ENCODE results near the gene ADCY3. TPM values are rescaled to one million over a fixed set of nuclear protein-coding genes. Genes with fewer than 3 reads are reported as not detected.

The ADCY3 gene
- total and polyA plus RNA-seq, 4 donors, result 31.6 to 61.7 (median 38.5) TPM

DNA sequence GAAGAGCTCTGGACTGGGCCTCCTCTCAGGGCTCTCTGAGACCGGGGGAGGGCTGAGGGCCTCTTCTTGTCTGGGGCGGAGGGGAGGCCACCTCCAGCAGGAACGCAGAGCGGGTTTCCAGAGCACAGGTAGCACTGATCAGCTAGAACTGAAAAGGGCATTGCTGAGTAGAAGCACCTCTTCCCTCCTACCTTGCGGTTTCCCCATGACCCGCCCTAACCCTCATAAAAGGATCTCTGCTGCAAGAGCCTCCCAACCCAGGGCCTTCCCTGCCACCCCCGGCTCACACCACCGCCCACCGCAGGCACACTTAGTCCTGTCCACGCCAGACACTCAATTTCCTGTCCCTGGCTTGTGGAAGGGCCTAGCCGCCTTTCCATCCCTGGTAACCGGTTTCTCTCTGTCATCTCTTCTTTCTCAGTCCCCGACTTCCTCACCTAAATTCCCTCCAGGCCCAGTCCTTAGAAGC lies 966 bp downstream of the ADCY3 start:
- H3K36me3 ChIP-seq (ENCODE audit: control insufficient read depth, insufficient read depth, low read length), result peaks cover 38% of the 10 kb centered on the region
- peaks cover 41% of the 10 kb centered on the region for H3K4me1 ChIP-seq (ENCODE audit: control insufficient read depth, insufficient read depth, low read length)
- no peaks in the 10 kb centered on the region for H3K9me3 ChIP-seq (ENCODE audit: control insufficient read depth, insufficient read depth, low read length)
- H3K27me3 ChIP-seq (ENCODE audit: control insufficient read depth, insufficient read depth, low read length), result no peaks in the 10 kb centered on the region
- 44% methylated on average over 9 of the region's 13 CpGs for WGBS (ENCODE audit: insufficient coverage)
- no peak for DNase-seq (ENCODE audit: low read depth in 4 of 6, low spot score in 6 of 6)
- H3K4me3 ChIP-seq (ENCODE audit: low read depth, low read length), result peak overlapping the region; percentile 58
- no peak overlapping the region for H3K27ac ChIP-seq (ENCODE audit: low read depth, low read length)

DNA sequence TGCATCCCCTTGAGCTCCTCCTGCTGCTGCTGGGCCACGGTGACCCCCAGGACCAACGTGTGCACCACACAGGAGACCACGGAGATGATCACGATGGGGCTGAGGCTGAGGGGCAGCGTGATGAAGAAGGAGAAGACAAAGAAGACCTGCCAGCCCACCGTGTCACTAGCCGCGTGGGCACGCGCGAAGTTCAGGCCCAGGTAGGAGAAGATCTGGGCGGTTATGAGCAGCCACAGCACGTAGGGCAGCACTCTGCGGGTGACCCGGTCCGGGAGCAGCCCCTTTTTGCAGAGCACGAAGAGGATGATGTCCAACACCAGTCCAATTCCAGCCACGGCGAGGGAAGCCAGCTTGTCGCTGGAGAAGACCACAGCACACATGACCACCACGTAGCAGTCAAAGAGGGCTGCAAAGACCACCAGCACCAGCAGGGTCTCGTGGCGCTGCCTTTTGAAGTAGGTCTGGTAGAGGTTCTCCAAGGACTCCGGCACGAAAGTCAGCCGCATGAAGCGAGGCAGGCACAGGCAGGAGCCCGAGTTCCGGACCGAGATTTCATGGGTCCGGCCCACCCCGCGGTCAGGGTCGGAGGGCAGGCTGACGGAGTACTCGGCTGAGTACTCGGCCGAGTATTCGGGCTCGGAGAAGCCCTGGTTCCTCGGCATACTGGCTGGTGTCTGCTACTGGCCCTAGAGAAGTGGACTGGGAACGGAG lies 1.6 kb downstream of the ADCY3 start:
- H3K9me3 ChIP-seq (ENCODE audit: control insufficient read depth, insufficient read depth, low read length), result no peaks in the 10 kb centered on the region
- peaks cover 45% of the 10 kb centered on the region for H3K4me1 ChIP-seq (ENCODE audit: control insufficient read depth, insufficient read depth, low read length)
- WGBS (ENCODE audit: insufficient coverage), result 94% methylated on average over 42 of the region's 42 CpGs
- no peak for DNase-seq (ENCODE audit: low read depth in 4 of 6, low spot score in 6 of 6)
- H3K4me3 ChIP-seq (ENCODE audit: low read depth, low read length), result peak overlapping the region; percentile 58
- no peaks in the 10 kb centered on the region for H3K27me3 ChIP-seq (ENCODE audit: control insufficient read depth, insufficient read depth, low read length)
- no peak overlapping the region for H3K27ac ChIP-seq (ENCODE audit: low read depth, low read length)
- H3K36me3 ChIP-seq (ENCODE audit: control insufficient read depth, insufficient read depth, low read length), result peaks cover 43% of the 10 kb centered on the region

- H3K4me1 ChIP-seq (ENCODE audit: control insufficient read depth, insufficient read depth, low read length), result peaks cover 52% of the 10 kb centered on the region
Measured at GRCh38 chr2:24917731-24918325, 2.2 kb downstream of the ADCY3 start.

DNA sequence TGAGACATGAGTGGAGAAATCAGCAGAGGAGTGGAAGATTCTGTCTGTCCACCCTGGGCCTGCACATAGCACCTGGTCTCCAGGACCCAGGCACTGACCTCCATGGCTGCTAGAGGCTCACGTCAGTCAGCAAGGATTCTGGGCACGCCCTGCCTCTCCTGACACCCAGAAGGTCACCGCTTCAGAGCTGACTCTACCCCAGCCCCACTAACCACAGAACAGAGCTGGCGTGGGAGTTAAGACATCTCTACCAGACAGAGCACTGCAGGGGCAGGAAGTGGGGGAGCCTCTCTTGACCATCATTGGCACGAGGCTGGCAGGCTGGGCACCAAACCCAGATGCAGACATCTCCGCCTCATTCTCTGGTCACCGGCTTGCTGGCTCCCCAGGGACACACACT lies 3.0 kb downstream of the ADCY3 start:
- H3K9me3 ChIP-seq (ENCODE audit: control insufficient read depth, insufficient read depth, low read length), result no peaks in the 10 kb centered on the region
- peaks cover 53% of the 10 kb centered on the region for H3K36me3 ChIP-seq (ENCODE audit: control insufficient read depth, insufficient read depth, low read length)
- no peaks in the 10 kb centered on the region for H3K27me3 ChIP-seq (ENCODE audit: control insufficient read depth, insufficient read depth, low read length)
- peaks cover 56% of the 10 kb centered on the region for H3K4me1 ChIP-seq (ENCODE audit: control insufficient read depth, insufficient read depth, low read length)
- DNase-seq (ENCODE audit: low read depth in 4 of 6, low spot score in 6 of 6), result no peak
- 60% methylated on average over 3 of the region's 7 CpGs for WGBS (ENCODE audit: insufficient coverage)
- H3K4me3 ChIP-seq (ENCODE audit: low read depth, low read length), result no peak overlapping the region
- H3K27ac ChIP-seq (ENCODE audit: low read depth, low read length), result no peak overlapping the region

More at GRCh38 chr2:24917731-24918325, 2.2 kb downstream of the ADCY3 start:
- Histone ChIP-seq H3K9me3 (ENCODE audit: control insufficient read depth, insufficient read depth, low read length) (no peaks in the 10 kb centered on the region), H3K27me3 (ENCODE audit: control insufficient read depth, insufficient read depth, low read length) (no peaks in the 10 kb centered on the region), H3K36me3 (ENCODE audit: control insufficient read depth, insufficient read depth, low read length) (peaks cover 49% of the 10 kb centered on the region), H3K27ac (ENCODE audit: low read depth, low read length) (no peak overlapping the region), H3K4me3 (ENCODE audit: low read depth, low read length) (no peak overlapping the region)
- WGBS (ENCODE audit: insufficient coverage), result 82% methylated on average over 8 of the region's 12 CpGs
- no peak for DNase-seq (ENCODE audit: low read depth in 4 of 6, low spot score in 6 of 6)

DNA sequence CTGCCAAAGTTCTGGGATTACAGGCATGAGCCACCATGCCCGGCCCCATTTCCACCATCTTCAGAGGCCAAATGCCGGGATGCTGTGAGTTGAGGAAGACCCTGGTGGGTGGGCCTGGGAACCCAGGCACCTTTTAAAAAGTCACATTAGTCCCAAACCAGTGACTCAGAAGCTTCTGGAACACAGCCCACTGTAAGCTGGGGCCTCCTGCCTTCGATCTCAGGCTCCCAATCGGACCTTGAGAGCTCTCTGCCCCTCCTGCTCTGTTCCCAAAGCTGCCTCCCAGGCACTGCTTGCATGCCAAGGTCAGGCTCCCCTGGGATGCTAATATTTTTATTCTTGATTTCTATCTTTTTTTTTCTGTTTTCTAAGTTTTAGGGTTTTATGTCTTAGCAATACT lies 4.2 kb downstream of the ADCY3 start:
- 75% methylated on average over 2 of the region's 4 CpGs for WGBS (ENCODE audit: insufficient coverage)
- Histone ChIP-seq H3K4me3 (ENCODE audit: low read depth, low read length) (no peak overlapping the region), H3K4me1 (ENCODE audit: control insufficient read depth, insufficient read depth, low read length) (peaks cover 56% of the 10 kb centered on the region), H3K9me3 (ENCODE audit: control insufficient read depth, insufficient read depth, low read length) (no peaks in the 10 kb centered on the region), H3K27ac (ENCODE audit: low read depth, low read length) (no peak overlapping the region), H3K36me3 (ENCODE audit: control insufficient read depth, insufficient read depth, low read length) (peaks cover 59% of the 10 kb centered on the region), H3K27me3 (ENCODE audit: control insufficient read depth, insufficient read depth, low read length) (no peaks in the 10 kb centered on the region)
- DNase-seq (ENCODE audit: low read depth in 4 of 6, low spot score in 6 of 6), result no peak

GRCh38 chr2:24915175-24915574 lies 4.9 kb downstream of the ADCY3 start:
- WGBS (ENCODE audit: insufficient coverage), result 66% methylated on average over 3 of the region's 8 CpGs
- H3K4me1 ChIP-seq (ENCODE audit: control insufficient read depth, insufficient read depth, low read length), result peaks cover 53% of the 10 kb centered on the region
- peaks cover 59% of the 10 kb centered on the region for H3K36me3 ChIP-seq (ENCODE audit: control insufficient read depth, insufficient read depth, low read length)
- no peak overlapping the region for H3K4me3 ChIP-seq (ENCODE audit: low read depth, low read length)
- DNase-seq (ENCODE audit: low read depth in 4 of 6, low spot score in 6 of 6), result no peak
- H3K27ac ChIP-seq (ENCODE audit: low read depth, low read length), result no peak overlapping the region
- H3K27me3 ChIP-seq (ENCODE audit: control insufficient read depth, insufficient read depth, low read length), result no peaks in the 10 kb centered on the region
- no peaks in the 10 kb centered on the region for H3K9me3 ChIP-seq (ENCODE audit: control insufficient read depth, insufficient read depth, low read length)

GRCh38 chr2:24914713-24915112 lies 5.3 kb downstream of the ADCY3 start:
- Histone ChIP-seq H3K9me3 (ENCODE audit: control insufficient read depth, insufficient read depth, low read length) (no peaks in the 10 kb centered on the region), H3K36me3 (ENCODE audit: control insufficient read depth, insufficient read depth, low read length) (peaks cover 59% of the 10 kb centered on the region), H3K4me1 (ENCODE audit: control insufficient read depth, insufficient read depth, low read length) (peaks cover 53% of the 10 kb centered on the region), H3K27me3 (ENCODE audit: control insufficient read depth, insufficient read depth, low read length) (no peaks in the 10 kb centered on the region), H3K27ac (ENCODE audit: low read depth, low read length) (no peak overlapping the region), H3K4me3 (ENCODE audit: low read depth, low read length) (no peak overlapping the region)
- WGBS (ENCODE audit: insufficient coverage), result 94% methylated on average over 2 of the region's 5 CpGs
- no peak for DNase-seq (ENCODE audit: low read depth in 4 of 6, low spot score in 6 of 6)

DNA sequence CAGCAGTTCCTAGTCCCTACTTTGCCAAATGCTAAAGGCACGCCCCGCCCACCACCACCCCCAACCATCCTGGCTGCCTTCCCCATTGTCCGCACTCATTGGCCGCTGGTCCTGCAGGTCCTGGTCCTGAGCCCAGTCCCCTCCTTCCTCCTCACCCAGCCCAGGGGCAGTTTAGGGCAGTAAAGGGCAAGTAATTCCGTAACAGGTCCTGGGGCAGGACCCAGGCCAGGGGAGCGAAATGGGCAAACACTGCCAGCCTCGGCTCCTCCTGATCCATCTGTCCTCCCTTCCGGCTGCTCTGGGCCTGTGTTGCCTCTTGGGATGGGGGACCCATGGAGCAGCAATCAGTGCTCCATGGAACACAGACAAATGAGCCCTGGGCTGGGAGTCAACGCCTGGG lies 6.1 kb downstream of the ADCY3 start:
- DNase-seq (ENCODE audit: low read depth in 4 of 6, low spot score in 6 of 6), result no peak
- H3K27ac ChIP-seq (ENCODE audit: low read depth, low read length), result no peak overlapping the region
- 76% methylated on average over 8 of the region's 9 CpGs for WGBS (ENCODE audit: insufficient coverage)
- peaks cover 47% of the 10 kb centered on the region for H3K4me1 ChIP-seq (ENCODE audit: control insufficient read depth, insufficient read depth, low read length)
- H3K9me3 ChIP-seq (ENCODE audit: control insufficient read depth, insufficient read depth, low read length), result no peaks in the 10 kb centered on the region
- no peaks in the 10 kb centered on the region for H3K27me3 ChIP-seq (ENCODE audit: control insufficient read depth, insufficient read depth, low read length)
- no peak overlapping the region for H3K4me3 ChIP-seq (ENCODE audit: low read depth, low read length)
- H3K36me3 ChIP-seq (ENCODE audit: control insufficient read depth, insufficient read depth, low read length), result peaks cover 59% of the 10 kb centered on the region

DNA sequence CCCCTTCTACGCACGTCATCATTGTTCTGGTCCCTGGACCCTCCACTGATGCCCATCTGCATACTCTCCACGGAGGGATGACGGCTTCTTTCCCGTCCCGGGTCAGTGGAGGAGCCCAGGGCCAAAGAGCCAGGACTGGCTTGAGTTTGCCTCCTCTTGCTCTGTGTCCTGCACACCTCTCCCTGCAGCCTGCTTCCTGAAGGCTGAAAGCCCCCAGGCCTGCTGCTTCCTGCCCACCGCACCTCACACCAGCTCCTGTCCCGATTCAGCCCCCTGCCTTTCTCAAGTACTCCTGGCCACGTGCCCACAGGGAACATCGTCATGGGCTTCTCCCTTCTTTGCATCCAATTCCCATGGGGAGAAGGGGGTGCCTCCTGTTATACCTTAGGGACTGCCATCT lies 7.1 kb downstream of the ADCY3 start:
- H3K4me1 ChIP-seq (ENCODE audit: control insufficient read depth, insufficient read depth, low read length), result peaks cover 38% of the 10 kb centered on the region
- WGBS (ENCODE audit: insufficient coverage), result 67% methylated on average over 8 of the region's 10 CpGs
- H3K27ac ChIP-seq (ENCODE audit: low read depth, low read length), result peak overlapping the region; percentile 7
- H3K4me3 ChIP-seq (ENCODE audit: low read depth, low read length), result no peak overlapping the region
- H3K36me3 ChIP-seq (ENCODE audit: control insufficient read depth, insufficient read depth, low read length), result peaks cover 50% of the 10 kb centered on the region
- H3K9me3 ChIP-seq (ENCODE audit: control insufficient read depth, insufficient read depth, low read length), result no peaks in the 10 kb centered on the region
- DNase-seq (ENCODE audit: low read depth in 4 of 6, low spot score in 6 of 6), result no peak
- H3K27me3 ChIP-seq (ENCODE audit: control insufficient read depth, insufficient read depth, low read length), result no peaks in the 10 kb centered on the region

DNA sequence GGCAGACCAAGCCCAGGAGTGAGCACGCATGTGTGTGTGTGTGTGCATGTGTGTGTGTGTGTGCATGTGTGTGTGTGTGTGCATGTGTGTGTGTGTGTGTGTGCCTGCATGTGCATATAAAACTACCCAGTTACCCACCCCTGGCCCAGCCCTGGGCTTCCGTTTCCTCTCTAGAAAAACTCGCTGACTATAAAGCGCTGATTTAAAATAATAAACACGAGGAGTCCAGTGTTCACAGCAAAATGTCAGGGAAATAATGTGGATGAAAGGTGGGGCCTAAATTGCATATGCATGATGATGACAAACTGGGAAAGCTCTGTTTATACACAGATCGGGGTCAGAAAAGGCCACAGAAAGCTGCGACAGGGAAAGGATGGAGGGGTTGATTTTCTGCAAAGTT lies 7.5 kb downstream of the ADCY3 start:
- peak in 1 of 6 donors; percentile 27 for DNase-seq (ENCODE audit: low read depth in 4 of 6, low spot score in 6 of 6)
- 76% methylated on average over 3 of the region's 7 CpGs for WGBS (ENCODE audit: insufficient coverage)

More for the DNA sequence above, 7.5 kb downstream of the ADCY3 start:
- Histone ChIP-seq H3K27ac (ENCODE audit: low read depth, low read length) (peak overlapping the region; percentile 7), H3K4me3 (ENCODE audit: low read depth, low read length) (no peak overlapping the region), H3K36me3 (ENCODE audit: control insufficient read depth, insufficient read depth, low read length) (peaks cover 46% of the 10 kb centered on the region), H3K9me3 (ENCODE audit: control insufficient read depth, insufficient read depth, low read length) (no peaks in the 10 kb centered on the region), H3K27me3 (ENCODE audit: control insufficient read depth, insufficient read depth, low read length) (no peaks in the 10 kb centered on the region), H3K4me1 (ENCODE audit: control insufficient read depth, insufficient read depth, low read length) (peaks cover 33% of the 10 kb centered on the region)

Measured in spinal cord (tissue), 10 donors.